ENCODE measurements around the gene CHRM5. TPM values are rescaled to one million over a fixed set of nuclear protein-coding genes. Genes with fewer than 3 reads are reported as not detected.

The CHRM5 gene
- total and polyA plus RNA-seq, 2 experiments from 2014 or later: not detected

- Histone ChIP-seq H3K9me2 (replicated peaks; ENCODE audit: insufficient read depth) (no peaks in the 10 kb centered on the region), H3K4me1 (ENCODE audit: insufficient read depth) (no peaks in the 10 kb centered on the region), H2AFZ (no peak overlapping the region), H3K27ac (no peak overlapping the region), H4K20me1 (ENCODE audit: insufficient read depth, poor library complexity, severe bottlenecking) (no peaks in the 10 kb centered on the region), H3K36me3 (replicated peaks; ENCODE audit: insufficient read depth, low read depth) (no peaks in the 10 kb centered on the region), H3K27me3 (no peaks in the 10 kb centered on the region), H3K4me3 (no peak overlapping the region), H3K4me2 (no peak overlapping the region), H3K79me2 (no peaks in the 10 kb centered on the region), H3K9me3 (ENCODE audit: low read depth) (no peaks in the 10 kb centered on the region)
- TF ChIP-seq CTCF (IDR thresholded peaks at IDR 0.05; ENCODE audit: poor library complexity) (no peak), EZH2 (IDR thresholded peaks at IDR 0.05; ENCODE audit: borderline replicate concordance) (no peak), EZH2phosphoT487 (IDR thresholded peaks at IDR 0.05; ENCODE audit: low read depth, severe bottlenecking, unreplicated experiment) (no peak)
- no peak for DNase-seq (ENCODE audit: low spot score)
- WGBS (ENCODE audit: low lambda C conversion rate, missing lambda C conversion rate): 64% methylated on average over 7 of the region's 7 CpGs
Measured at GRCh38 chr15:33980159-33980558, 11.9 kb downstream of the CHRM5 start.

- Histone ChIP-seq H3K9me2 (replicated peaks; ENCODE audit: insufficient read depth) (no peaks in the 10 kb centered on the region), H3K9me3 (ENCODE audit: low read depth) (no peaks in the 10 kb centered on the region), H2AFZ (no peak overlapping the region), H3K4me1 (ENCODE audit: insufficient read depth) (no peaks in the 10 kb centered on the region), H3K79me2 (no peaks in the 10 kb centered on the region), H3K4me3 (no peak overlapping the region), H3K27ac (no peak overlapping the region), H3K27me3 (no peaks in the 10 kb centered on the region), H3K36me3 (replicated peaks; ENCODE audit: insufficient read depth, low read depth) (no peaks in the 10 kb centered on the region), H3K4me2 (no peak overlapping the region), H4K20me1 (ENCODE audit: insufficient read depth, poor library complexity, severe bottlenecking) (no peaks in the 10 kb centered on the region)
- WGBS (ENCODE audit: low lambda C conversion rate, missing lambda C conversion rate): 84% methylated on average over 1 of the region's 1 CpG
- DNase-seq (ENCODE audit: low spot score): no peak
- TF ChIP-seq CTCF (IDR thresholded peaks at IDR 0.05; ENCODE audit: poor library complexity) (no peak), EZH2phosphoT487 (IDR thresholded peaks at IDR 0.05; ENCODE audit: low read depth, severe bottlenecking, unreplicated experiment) (no peak), EZH2 (IDR thresholded peaks at IDR 0.05; ENCODE audit: borderline replicate concordance) (no peak)
Measured at GRCh38 chr15:33982516-33982915, 14.2 kb downstream of the CHRM5 start.

GRCh38 chr15:33985287-33985686 lies 17.0 kb downstream of the CHRM5 start:
- 55% methylated on average over 1 of the region's 1 CpG for WGBS (ENCODE audit: low lambda C conversion rate, missing lambda C conversion rate)
- no peak overlapping the region for H2AFZ ChIP-seq

More at GRCh38 chr15:33985287-33985686, 17.0 kb downstream of the CHRM5 start:
- no peaks in the 10 kb centered on the region for H3K4me1 ChIP-seq (ENCODE audit: insufficient read depth)
- no peaks in the 10 kb centered on the region for H3K79me2 ChIP-seq
- DNase-seq (ENCODE audit: low spot score): peak; percentile 22
- no peak for TF ChIP-seq EZH2 (IDR thresholded peaks at IDR 0.05; ENCODE audit: borderline replicate concordance)
- no peak for TF ChIP-seq EZH2phosphoT487 (IDR thresholded peaks at IDR 0.05; ENCODE audit: low read depth, severe bottlenecking, unreplicated experiment)
- no peak for TF ChIP-seq CTCF (IDR thresholded peaks at IDR 0.05; ENCODE audit: poor library complexity)
- peak overlapping the region; percentile 67 for H3K27ac ChIP-seq
- H3K4me3 ChIP-seq: no peak overlapping the region
- H4K20me1 ChIP-seq (ENCODE audit: insufficient read depth, poor library complexity, severe bottlenecking): no peaks in the 10 kb centered on the region
- no peak overlapping the region for H3K4me2 ChIP-seq
- no peaks in the 10 kb centered on the region for H3K36me3 ChIP-seq (replicated peaks; ENCODE audit: insufficient read depth, low read depth)
- H3K9me3 ChIP-seq (ENCODE audit: low read depth): no peaks in the 10 kb centered on the region
- H3K9me2 ChIP-seq (replicated peaks; ENCODE audit: insufficient read depth): no peaks in the 10 kb centered on the region
- no peaks in the 10 kb centered on the region for H3K27me3 ChIP-seq
